ENCODE measurements around the gene JCHAIN. TPM values are rescaled to one million over a fixed set of nuclear protein-coding genes. Genes with fewer than 3 reads are reported as not detected.

The JCHAIN gene
- polyA plus RNA-seq, 1 experiment: 0.61 TPM

DNA sequence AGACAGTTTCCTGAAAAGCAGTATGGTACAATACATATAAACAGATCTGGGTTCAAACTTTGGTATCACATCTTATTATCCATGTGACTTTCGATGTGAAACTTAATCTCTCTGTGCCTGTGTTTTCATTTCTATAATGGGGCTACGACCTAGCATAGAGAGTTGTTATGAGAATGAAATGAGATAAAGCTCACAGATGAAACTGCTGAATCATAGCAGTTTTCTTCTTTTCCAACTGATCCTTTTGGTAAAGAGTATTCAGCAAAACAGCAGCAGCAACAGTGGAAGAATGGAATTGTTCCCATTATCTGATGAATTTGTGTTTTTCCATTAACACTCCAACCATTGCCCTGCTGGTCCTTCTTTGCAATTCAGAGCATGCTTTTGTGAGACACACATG is 58.0 kb downstream of the JCHAIN start:
- Histone ChIP-seq H3K27me3 (ENCODE audit: control insufficient read depth, insufficient read depth, low read length) (no peaks in the 10 kb centered on the region), H3K4me3 (ENCODE audit: low read depth, low read length) (no peak overlapping the region), H3K9me3 (ENCODE audit: control insufficient read depth, insufficient read depth, low read length) (no peaks in the 10 kb centered on the region), H3K27ac (ENCODE audit: low read depth, low read length) (no peak overlapping the region)
- POLR2A ChIA-PET: no interaction called here
- DNase-seq (ENCODE audit: low read depth, low spot score): no peak
- TF ChIP-seq, protein P1, sequence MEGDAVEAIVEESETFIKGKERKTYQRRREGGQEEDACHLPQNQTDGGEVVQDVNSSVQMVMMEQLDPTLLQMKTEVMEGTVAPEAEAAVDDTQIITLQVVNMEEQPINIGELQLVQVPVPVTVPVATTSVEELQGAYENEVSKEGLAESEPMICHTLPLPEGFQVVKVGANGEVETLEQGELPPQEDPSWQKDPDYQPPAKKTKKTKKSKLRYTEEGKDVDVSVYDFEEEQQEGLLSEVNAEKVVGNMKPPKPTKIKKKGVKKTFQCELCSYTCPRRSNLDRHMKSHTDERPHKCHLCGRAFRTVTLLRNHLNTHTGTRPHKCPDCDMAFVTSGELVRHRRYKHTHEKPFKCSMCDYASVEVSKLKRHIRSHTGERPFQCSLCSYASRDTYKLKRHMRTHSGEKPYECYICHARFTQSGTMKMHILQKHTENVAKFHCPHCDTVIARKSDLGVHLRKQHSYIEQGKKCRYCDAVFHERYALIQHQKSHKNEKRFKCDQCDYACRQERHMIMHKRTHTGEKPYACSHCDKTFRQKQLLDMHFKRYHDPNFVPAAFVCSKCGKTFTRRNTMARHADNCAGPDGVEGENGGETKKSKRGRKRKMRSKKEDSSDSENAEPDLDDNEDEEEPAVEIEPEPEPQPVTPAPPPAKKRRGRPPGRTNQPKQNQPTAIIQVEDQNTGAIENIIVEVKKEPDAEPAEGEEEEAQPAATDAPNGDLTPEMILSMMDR (IDR thresholded peaks at IDR 0.05; ENCODE audit: low read depth, low read length): no peak
- CTCF ChIA-PET: no interaction called here

DNA sequence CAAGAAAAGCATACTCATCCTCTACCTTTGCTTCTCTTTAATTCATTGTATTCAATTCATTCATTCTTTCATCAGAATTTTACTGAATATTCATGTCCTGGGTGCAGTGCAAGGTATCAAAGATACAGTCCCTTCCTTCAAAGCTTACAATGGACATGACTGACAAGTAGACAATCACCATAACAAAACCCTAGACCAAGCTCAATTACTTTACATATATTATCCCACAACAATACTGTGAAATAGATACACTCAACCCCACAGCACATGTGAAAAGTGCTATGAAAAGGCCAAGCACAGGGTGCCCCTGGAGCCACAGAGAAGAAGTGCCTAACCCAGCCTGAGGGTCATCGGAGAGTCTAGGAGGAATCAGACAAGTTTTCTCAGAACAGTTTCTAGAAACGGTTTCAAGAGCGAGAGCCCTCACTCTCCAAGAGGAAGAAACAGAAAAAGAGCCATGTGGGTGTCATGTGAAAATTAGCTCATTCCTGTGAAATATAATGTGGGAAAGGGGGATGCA is 58.9 kb downstream of the JCHAIN start:
- Histone ChIP-seq H3K4me3 (ENCODE audit: low read depth, low read length) (no peak overlapping the region), H3K9me3 (ENCODE audit: control insufficient read depth, insufficient read depth, low read length) (no peaks in the 10 kb centered on the region), H3K27me3 (ENCODE audit: control insufficient read depth, insufficient read depth, low read length) (no peaks in the 10 kb centered on the region), H3K27ac (ENCODE audit: low read depth, low read length) (no peak overlapping the region)
- ChIA-PET POLR2A (no interaction called here), CTCF (interaction anchor here (0.6 to 2.3 kb wide), 2 partner anchors 45 to 402 kb away, joined by 3 to 5 read pairs; no protein-coding TSS in a partner anchor)
- TF ChIP-seq, protein P1 (IDR thresholded peaks at IDR 0.05; ENCODE audit: low read depth, low read length): no peak
- DNase-seq (ENCODE audit: low read depth, low spot score): no peak

DNA sequence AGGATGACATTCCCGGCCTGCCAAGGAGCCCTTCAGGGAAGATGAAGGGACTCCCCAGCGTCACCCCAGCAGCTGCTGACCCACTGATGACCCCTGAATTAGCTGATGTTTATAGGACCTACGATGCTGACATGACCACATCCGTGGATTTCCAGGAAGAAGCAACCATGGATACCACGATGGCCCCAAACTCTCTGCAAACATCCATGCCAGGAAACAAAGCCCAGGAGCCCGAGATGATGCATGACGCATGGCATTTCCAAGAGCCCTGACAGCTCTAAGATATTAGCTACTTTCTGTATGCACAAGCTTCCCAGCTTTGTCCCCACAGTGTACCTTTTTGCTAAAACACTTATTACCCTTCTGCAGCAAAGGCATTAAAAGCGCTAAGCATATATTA is 59.8 kb downstream of the JCHAIN start:
- Histone ChIP-seq H3K9me3 (ENCODE audit: control insufficient read depth, insufficient read depth, low read length) (no peaks in the 10 kb centered on the region), H3K27ac (ENCODE audit: low read depth, low read length) (no peak overlapping the region), H3K4me3 (ENCODE audit: low read depth, low read length) (no peak overlapping the region), H3K27me3 (ENCODE audit: control insufficient read depth, insufficient read depth, low read length) (no peaks in the 10 kb centered on the region)
- no peak for DNase-seq (ENCODE audit: low read depth, low spot score)
- POLR2A ChIA-PET: no interaction called here
- TF ChIP-seq, protein P1 (IDR thresholded peaks at IDR 0.05; ENCODE audit: low read depth, low read length): no peak
- CTCF ChIA-PET: interaction anchor here (1.0 to 2.3 kb wide), 2 partner anchors 46 kb away, joined by 3 to 5 read pairs; no protein-coding TSS in a partner anchor

Small RNA genes lying within 50 kb of the gene (small RNA-seq; reads per million reads assigned to genes)
- gene RNU6-520P (ENCODE audit: insufficient read length, low read depth) (not detected), gene RNU6-784P (ENCODE audit: insufficient read length, low read depth) (not detected)

Other genes starting within 250 kb of the JCHAIN start
- not detected in 2 replicates for gene MUC7, start 194.3 kb downstream of the JCHAIN start, polyA plus RNA-seq (2011; rRNA removed)
- gene AMTN, start 147.9 kb downstream of the JCHAIN start, polyA plus RNA-seq (2011; rRNA removed): not detected in 2 replicates
- gene AMBN, start 74.3 kb downstream of the JCHAIN start, polyA plus RNA-seq (2011; rRNA removed): not detected in 2 replicates
- gene ENAM, start 37.8 kb downstream of the JCHAIN start, polyA plus RNA-seq (2011; rRNA removed): 0.05 and 0.14 TPM in 2 replicates
- gene UTP3, start 22.0 kb upstream of the JCHAIN start, polyA plus RNA-seq (2011; rRNA removed): 24.3 and 27.1 TPM in 2 replicates
- gene RUFY3, start 55.5 kb upstream of the JCHAIN start, polyA plus RNA-seq (2011; rRNA removed): 39.1 and 57.9 TPM in 2 replicates
- gene GRSF1, start 173.4 kb upstream of the JCHAIN start, polyA plus RNA-seq (2011; rRNA removed): 85.7 and 120 TPM in 2 replicates
- 17.8 and 21.4 TPM in 2 replicates for gene MOB1B, start 235.9 kb upstream of the JCHAIN start, polyA plus RNA-seq (2011; rRNA removed)